GM12872 (cell line): ENCODE data around the gene OR52E2.

Experiments
- CTCF ChIP-seq: IDR thresholded peaks from 3 replicates; pipeline ENCODE4 v1.5.1; 2011; ENCODE audit warnings: low read depth, mild to moderate bottlenecking, low read length, moderate library complexity; ENCODE audit not compliant: insufficient read depth

Gene OR52E2

GRCh38 chr11:5046226-5046625 lies 13.2 kb downstream of the OR52E2 start, which contains the start of gene OR52J3:
TSS of gene OR52J3 (plus strand) at chr11:5046526. CDS start at chr11:5046526, 0 bp downstream.
- no peak for TF ChIP-seq CTCF

GRCh38 chr11:5043380-5043779 lies 16.0 kb downstream of the OR52E2 start:
- no peak for TF ChIP-seq CTCF

- no peak for TF ChIP-seq CTCF
Measured at GRCh38 chr11:5042091-5042490, 17.3 kb downstream of the OR52E2 start.

DNA sequence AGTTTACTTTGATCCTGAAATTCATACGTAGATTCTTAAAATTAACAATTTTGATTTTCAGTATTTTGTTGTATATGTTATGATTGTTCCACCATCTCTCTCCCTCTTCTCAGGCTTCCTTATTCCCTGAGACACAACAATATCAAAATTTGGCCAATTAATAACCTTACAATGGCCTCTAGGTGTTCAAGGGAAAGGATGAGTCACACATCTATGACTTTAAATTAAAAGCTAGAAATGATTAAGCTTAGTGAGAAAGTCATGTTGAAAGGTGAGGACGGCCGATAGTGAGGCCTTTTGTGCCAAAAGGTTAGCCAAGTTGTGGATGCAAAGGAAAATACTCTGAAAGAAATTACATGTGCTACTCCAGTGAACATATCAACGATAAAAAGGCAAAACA lies 18.6 kb downstream of the OR52E2 start:
- no peak for TF ChIP-seq CTCF

DNA sequence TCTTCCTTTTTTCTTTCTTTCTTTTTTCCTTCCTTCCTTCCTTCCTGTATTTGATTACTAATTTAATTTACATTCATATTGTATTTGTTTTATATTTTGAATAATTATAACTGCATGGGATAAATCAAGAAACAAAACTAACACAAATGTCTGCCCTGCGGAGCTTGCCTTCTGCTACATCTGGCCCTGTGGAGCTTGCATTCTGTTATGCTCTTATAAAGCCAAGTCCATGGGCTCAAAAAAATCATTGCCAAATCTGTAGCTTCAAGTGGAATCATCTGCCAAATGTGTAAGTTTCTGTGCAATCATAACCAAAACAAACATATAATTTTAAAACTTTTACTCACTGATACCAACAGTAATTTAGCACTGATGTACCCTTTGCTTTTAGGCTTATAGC lies 21.1 kb downstream of the OR52E2 start:
- TF ChIP-seq CTCF, result no peak

DNA sequence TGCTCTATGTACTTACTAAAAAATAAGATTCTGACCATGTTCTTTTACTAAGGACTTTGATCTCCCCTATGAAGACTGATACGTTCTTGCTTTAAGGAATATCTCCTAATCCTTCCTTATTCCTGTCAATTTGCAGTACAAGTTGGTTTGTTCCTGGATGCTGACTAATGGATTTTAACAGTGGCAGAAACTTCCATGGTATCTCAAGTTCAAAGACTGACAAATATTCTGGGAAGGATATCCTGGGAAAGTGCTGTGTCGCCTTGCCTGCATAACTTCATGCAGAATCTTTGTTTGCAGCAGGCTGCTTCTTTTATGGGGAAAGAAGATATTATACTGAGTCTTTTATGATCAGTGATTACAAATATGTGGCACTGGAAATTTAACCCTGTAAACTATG lies 21.5 kb downstream of the OR52E2 start:
- TF ChIP-seq CTCF, result no peak

- no peak for TF ChIP-seq CTCF
Measured at GRCh38 chr11:5036669-5037068, 22.8 kb downstream of the OR52E2 start.

DNA sequence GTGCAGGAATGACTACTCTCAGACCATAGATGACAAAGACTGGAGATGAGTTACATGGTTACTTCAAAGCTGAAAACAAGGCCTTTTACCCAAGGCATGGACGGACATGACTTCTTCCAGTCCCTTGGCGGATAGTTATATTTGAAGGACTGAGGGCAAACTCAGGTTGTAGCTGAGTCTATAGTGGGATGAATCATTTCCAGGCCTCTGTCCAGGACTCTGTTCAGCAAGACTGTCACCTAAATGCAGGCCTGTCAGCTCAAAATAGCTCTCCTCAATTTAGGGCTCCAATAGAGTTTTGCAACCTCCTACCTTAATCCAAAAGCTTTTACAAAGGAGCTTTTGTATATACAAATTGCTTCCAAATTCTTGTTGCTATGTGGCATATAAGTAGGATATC lies 37.4 kb downstream of the OR52E2 start:
- no peak for TF ChIP-seq CTCF
